Erythroblast (primary cell): ENCODE data around the gene BDKRB1.

Experiments used
- GATA1 ChIP-seq: IDR thresholded peaks from 2 replicates; pipeline ENCODE4 v1.6.1; 2011; ENCODE audit warnings: low read depth, mild to moderate bottlenecking, control low read depth, low read length, moderate library complexity
- POLR2A ChIP-seq: IDR thresholded peaks from 2 replicates; pipeline ENCODE4 v1.6.1; 2011; ENCODE audit warnings: mild to moderate bottlenecking, low read length

DNA sequence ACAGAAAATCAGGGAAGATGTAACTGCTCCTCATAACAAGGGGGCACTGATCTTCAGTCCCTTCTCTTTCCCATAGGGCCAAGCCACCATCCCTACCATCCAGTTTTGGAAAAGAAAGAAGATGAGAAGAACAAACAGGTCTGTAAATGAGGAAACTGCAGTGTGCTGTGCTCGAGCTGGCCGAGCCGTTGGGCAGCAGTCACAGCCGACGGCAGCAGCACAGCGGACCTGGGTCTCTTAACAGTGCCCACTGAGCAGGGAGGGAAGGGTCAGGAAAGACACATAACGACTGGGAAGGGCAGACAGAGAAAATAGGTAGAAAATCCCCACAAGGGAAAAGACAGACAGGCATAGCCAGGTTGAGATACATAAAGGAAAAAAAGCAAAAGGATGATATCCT is 38.2 kb downstream of the BDKRB1 start:
- TF ChIP-seq POLR2A = no peak
- TF ChIP-seq GATA1 = no peak
